Stimulated activated CD4-positive, alpha-beta T cell treated with anti-CD3 and anti-CD28 coated beads, TNF-alpha, amount 100 ng/mL, for 48 hours (primary cell): ENCODE results near the gene GDF2.

Experiments
- DNase-seq, 3 donors: peaks; one replicate each; pipeline ENCODE4 v3.0.0-alpha.2; 2020; ENCODE audit warnings: low read depth in 3 of 3

GDF2 gene

GRCh38 chr10:47322300-47323061 lies at the start of gene GDF2:
TSS of gene GDF2 (plus strand) at chr10:47322454. CDS start at chr10:47322669, 215 bp downstream.
- no peak for DNase-seq

- no peak for DNase-seq
Observed at GRCh38 chr10:47276071-47276470, 46.2 kb upstream of the GDF2 start.

GRCh38 chr10:47276576-47277351 lies 45.5 kb upstream of the GDF2 start:
- no peak for DNase-seq

DNA sequence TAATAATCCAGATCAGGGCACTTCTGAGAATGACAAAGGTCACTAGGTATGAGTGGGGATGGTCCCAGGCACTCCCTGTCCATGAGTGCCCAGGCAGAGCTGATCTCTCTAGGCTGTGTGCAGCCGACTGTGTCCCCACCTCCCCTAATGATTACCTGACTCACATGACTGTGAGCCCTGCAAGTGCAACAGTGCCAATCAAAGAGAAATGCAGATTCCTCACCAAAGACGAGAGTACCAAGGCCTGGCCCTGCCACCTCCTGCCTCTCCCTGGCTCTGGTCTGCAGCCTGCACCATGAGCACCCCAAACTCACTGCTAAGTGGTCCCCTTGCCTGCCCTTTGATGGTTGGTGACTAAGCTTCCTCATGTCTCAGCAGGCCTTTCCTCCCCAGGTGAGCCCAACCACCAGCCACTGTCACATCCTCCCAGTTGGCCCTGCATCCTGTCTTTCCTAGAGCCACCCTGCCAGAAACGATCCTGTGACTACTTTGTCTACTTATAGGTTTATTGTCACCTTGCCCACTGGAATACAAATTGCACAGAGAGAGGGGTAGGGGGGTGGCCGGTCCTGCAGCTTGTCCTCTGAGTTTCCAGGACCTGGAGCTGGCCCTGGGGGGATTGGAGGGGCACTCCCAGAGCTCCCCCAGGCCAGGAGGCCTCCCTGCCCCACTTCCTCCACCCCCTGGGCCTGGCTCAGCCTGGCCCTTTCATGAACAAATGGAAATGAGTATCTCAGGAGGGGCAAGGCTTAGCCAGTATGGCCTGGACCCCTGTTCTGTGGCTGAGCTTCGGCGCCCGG lies 44.7 kb upstream of the GDF2 start:
- DNase-seq, result peak in 1 of 3 donors; percentile 37

GRCh38 chr10:47278152-47278473 lies 44.1 kb upstream of the GDF2 start:
- DNase-seq, result no peak

DNA sequence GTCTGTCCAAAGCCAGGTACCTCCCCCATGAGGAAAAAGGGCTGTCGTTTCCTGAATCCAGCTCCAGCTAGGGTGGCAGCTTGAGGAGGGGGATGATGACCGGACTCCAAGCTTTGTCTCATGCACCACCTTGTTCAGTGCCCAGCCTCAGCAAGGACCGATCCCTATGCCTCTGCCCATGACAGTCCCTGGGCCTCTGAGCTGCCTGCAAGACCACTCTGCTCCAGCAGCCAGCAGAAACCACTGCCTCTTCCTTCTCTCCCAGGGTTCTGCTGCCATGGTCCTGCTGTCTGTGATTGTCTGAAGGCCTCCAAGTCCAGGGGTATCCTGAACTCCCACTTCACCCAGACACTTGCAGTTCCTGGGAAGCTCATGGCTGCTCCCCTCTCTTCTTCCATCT lies 43.5 kb upstream of the GDF2 start:
- DNase-seq, result no peak

DNA sequence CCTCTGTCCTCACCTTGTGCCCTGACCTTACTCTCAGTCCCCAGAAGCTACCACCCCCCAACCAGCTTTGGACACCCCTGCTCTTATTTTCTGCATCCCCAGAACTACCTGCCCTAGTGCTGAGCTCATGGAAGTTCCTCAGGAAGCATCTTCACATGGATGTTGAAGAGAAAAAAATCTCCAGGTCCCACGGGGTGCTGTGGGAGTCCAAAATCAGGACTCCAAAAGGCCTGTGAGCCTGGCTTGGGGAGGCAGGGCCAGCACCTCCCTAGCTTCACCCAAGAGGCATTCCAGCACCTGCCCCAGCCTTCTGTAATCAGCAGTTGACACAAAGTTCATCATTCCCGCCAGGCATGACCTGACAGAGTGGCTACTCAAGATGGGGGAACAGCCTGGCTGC lies 43.0 kb upstream of the GDF2 start:
- DNase-seq, result no peak

GRCh38 chr10:47282005-47282656 lies 40.1 kb upstream of the GDF2 start:
- no peak for DNase-seq

DNA sequence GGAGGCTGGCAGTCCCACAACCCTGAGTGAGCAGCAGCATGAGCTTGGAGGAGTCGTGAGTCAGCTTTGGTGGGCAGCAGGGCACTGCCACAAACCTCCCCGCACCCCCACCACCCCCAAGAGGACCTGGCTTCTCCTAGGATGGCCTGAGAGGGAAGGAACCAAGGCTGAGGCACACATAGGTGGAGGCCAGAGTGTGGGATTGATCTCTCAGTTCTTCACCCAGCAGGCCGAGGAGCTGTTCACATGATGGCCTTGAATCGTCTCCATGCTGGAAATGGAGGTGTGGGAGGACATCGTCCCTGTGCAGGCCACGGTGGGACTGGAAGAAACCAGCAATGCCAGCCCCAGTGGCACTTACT lies 39.6 kb upstream of the GDF2 start:
- no peak for DNase-seq

- DNase-seq, result no peak
Observed at GRCh38 chr10:47283101-47283630, 39.1 kb upstream of the GDF2 start.

DNA sequence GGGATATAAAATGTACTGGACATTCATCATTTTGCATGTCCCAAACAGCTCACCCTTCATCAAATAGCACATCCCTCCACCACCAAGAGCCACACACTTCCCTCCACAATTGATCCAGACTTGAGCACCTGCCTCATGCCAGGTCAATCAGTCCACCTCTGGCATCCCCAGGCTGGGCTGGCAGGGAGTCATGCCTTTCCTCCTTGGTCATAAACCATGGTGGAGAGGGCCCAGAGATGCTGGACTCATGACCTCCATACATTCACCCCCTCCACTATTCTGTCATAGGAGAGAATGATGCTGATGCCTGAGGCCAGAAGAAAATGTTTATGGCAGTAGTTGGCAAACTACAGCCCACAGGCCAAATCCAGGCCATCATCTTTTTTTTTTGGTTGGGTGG lies 38.4 kb upstream of the GDF2 start:
- no peak for DNase-seq

GRCh38 chr10:47285381-47286115 lies 36.7 kb upstream of the GDF2 start:
- no peak for DNase-seq

DNA sequence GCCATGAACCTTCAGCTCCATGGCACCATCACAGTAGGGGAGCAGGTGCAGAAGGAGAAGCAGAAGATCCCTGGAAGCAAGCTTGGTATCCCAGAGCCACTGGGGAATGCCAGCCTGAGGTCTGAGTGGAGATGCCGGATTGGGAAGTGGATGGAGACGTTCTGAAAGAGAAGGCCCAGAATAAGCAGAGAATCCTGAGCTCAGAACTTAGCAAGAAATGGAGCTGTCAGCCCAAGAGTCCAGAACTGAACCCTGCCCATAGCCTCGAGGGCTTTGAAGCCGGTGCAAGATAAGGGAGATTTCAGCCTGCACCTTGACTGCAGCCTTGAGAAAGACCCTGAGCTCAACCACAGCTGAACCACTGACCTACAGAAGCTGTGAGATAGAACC lies 36.1 kb upstream of the GDF2 start:
- no peak for DNase-seq

- DNase-seq, result no peak
Observed at GRCh38 chr10:47286591-47287315, 35.5 kb upstream of the GDF2 start.

- no peak for DNase-seq
Observed at GRCh38 chr10:47287365-47287802, 34.9 kb upstream of the GDF2 start.

DNA sequence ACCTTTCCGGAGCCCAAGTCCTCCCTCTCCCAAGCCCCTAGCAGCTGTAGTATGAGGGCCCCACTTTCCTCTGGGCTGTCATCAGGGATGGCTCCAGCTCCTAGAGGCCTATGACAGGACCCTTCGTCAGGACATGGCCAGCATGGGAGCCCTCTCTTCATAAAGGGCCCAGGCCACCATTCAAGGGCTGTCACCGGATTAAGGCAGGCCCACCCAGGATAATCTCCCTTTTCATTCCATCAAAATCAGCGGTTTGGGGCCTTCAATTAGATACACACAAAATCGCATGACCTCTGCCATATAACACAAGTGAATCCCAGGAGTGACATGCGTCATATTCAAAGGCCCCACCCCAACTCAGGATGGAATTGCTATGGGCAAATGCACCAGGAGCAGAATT lies 34.4 kb upstream of the GDF2 start:
- no peak for DNase-seq

GRCh38 chr10:47288236-47288635 lies 34.0 kb upstream of the GDF2 start:
- DNase-seq, result no peak

DNA sequence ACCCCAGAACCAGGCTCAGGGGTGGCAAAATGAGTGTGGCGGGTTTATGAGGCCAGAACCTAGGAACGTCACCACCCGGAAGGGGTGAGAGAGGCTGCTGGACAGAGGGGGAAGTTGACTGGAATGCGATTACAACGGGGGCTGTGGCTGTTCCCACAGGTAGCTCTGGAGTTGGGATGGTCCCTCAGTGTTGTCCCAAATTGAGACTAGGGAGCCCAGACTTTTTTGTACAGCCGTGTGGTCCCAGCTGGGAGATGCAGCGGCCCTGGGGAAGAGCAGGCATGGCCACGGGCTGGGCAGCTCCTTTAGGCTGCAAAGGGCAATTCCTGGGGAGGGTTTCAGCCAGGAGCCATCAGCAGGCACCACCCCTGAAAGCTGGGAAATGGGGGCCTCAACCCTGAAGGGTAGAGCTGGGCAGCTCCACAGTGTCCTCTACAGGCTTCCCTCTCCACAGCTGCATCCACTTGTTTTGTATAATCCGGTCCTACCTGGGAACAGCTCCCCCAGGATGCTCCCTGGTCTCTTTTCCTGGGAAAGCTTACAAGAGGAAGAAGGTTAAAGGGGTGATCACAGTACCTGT lies 33.2 kb upstream of the GDF2 start:
- DNase-seq, result no peak

DNA sequence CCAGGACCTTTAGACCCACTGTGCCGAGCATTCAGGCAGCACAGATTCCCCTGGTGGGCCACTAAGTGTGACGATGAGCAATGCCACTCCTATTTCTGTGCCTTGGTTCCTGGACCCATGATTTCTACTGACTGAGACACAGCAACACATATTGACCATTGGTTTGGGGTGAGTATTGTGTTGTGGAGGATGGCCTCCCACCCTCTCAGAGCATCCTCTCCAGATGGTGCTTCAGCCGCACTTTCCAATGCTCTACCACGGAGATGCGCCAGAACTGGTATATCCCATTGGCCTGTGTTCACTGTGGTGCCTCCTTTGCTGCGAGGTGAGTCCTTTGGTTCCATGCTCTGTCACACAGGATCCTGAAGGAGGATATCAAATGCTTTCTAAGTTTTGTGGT lies 32.3 kb upstream of the GDF2 start:
- DNase-seq, result no peak

GRCh38 chr10:47290338-47290737 lies 31.9 kb upstream of the GDF2 start:
- no peak for DNase-seq
